ENCODE measurements around the gene PRSS8.
A peak's percentile ranks its signal among the peaks of the same experiment; 100 is the strongest.
"Not testable (repeated sequence)": the region's sequence is repeated elsewhere in the genome, so short reads cannot be mapped to it uniquely, and the experiment has no call there.

Gene PRSS8

DNA sequence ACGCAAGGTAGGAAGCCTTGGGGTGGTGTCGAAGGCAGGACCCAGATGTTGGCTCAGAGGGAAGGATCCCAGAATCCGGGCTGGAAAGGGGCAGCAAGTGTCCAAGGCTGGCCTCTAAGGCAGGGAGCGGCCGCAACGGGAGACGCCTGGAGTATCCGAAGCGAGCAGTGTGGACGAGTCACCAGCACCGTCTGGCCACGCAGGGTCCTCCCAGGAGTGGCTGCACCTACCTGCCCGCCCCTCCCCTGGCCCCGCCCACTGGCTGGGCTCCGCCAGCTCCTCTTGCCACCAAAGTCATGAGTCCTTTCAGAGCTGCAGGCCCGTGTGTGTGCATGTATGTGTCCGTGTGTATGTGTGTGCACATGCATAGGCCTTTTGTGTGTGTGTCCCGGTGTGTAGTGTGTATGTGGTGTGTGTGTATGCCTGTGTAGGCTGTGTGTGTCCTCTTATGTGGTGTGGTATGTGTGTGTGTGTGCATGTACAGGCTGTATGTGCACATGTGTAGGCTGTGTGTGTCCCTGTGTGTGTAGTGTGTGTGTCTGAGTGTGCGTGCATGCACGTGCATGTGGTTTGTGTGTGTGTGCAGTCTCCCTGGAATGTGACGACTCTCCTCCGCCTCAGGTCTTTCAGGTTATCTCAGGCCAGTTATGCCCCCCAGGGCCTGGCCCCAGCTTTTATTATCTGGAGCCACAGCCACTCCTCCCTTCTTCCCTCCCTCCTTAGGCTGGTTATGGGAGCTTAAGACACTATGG lies at the start of gene PRSS8:
Gene PRSS8, minus strand, starts transcription at position 193 of the 752 bp plus-strand sequence. CDS start 229 bp downstream, outside the sequence.
- no peak for DNase-seq

DNA sequence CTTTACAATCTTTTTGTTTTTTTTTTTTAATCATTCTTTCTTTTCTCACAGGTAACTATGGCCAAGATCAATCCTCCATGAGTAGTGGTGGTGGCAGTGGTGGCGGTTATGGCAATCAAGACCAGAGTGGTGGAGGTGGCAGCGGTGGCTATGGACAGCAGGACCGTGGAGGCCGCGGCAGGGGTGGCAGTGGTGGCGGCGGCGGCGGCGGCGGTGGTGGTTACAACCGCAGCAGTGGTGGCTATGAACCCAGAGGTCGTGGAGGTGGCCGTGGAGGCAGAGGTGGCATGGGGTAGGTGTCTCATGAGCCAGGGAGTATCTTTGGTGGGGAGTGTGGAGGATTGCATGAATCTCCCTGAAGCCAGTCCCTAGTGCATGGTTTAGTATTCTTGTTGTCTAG lies 49.4 kb upstream of the PRSS8 start:
- no peak for DNase-seq

DNA sequence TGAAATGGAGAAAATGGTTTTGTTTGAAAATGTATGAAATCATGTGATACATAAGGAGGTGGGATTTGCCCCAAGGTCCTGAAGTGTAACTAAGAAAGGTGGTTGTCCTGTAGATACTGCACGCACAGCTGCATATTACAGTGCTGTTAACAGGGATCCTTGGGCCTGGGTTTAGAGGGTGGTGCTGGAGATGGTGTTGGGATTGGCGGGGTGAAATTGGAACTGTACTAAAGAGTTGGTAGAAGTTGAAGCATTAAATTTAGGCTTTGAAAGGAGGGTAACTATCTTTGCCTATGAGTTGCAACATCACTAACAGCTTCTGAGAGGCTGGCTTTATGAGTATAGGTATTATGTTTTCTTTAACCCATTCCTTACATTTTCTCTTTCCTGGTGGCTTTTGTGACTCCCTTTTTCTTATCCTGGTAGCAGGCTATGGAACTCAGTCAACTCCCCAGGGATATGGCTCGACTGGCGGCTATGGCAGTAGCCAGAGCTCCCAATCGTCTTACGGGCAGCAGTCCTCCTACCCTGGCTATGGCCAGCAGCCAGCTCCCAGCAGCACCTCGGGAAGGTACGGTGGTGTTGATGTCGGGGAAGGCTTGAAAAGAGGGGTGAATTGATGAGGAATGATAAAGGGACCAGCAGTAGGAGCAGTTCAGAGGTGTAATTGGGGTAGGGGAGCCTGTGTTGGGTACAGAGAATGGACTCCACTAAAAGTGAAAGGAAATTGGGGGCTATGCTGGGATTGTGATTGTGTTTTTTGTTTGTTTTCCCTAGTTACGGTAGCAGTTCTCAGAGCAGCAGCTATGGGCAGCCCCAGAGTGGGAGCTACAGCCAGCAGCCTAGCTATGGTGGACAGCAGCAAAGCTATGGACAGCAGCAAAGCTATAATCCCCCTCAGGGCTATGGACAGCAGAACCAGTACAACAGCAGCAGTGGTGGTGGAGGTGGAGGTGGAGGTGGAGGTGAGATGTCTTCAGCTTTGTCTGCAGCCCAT lies 48.2 kb upstream of the PRSS8 start:
- DNase-seq, result no peak

DNA sequence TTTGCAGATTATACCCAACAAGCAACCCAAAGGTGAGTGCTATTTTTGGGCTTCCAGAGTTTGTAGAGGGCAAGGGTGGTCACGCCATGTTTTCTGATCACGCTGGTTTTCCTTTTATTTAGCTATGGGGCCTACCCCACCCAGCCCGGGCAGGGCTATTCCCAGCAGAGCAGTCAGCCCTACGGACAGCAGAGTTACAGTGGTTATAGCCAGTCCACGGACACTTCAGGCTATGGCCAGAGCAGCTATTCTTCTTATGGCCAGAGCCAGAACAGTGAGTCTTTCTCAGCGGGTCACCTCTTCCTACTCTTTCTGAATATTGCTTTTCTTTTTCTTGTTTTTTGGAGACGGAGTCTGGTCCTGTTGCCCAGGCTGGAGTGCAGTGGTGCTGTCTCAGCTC lies 46.9 kb upstream of the PRSS8 start:
- DNase-seq, result no peak

DNA sequence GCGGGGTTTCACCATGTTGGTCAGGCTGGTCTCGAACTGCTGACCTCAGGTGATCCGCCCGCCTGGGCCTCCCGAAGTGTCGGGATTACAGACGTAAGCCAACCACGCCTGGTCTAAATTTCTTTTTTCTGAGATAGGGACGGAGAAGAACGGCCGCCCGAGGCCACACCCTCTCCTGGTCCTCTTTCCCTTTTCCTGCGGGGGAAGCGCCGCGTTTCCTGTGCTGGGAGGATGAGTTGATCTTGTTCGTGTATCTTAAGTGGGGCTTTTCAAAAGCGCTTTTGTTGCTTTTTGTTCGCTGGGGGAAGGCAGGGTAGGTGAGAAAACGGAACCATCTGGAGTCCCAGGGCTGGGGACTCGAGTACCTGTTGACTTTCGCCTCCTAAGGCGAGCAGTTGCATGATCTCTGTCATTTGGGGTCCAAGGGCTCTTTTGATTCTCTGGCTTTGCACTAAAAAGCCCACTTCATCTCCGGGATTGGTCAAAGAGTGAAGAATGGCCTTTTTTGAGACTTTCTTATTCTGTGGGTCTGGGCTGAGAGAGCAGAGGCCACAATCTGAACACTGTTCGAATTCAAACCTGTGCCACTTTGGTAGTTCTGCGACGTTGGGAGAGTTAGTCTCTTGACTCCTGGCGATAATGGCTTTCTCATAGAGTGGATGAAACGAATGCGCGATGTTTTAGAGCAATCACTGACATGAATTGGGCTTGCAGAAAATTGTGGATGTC lies 45.7 kb upstream of the PRSS8 start:
- DNase-seq, result no peak

DNA sequence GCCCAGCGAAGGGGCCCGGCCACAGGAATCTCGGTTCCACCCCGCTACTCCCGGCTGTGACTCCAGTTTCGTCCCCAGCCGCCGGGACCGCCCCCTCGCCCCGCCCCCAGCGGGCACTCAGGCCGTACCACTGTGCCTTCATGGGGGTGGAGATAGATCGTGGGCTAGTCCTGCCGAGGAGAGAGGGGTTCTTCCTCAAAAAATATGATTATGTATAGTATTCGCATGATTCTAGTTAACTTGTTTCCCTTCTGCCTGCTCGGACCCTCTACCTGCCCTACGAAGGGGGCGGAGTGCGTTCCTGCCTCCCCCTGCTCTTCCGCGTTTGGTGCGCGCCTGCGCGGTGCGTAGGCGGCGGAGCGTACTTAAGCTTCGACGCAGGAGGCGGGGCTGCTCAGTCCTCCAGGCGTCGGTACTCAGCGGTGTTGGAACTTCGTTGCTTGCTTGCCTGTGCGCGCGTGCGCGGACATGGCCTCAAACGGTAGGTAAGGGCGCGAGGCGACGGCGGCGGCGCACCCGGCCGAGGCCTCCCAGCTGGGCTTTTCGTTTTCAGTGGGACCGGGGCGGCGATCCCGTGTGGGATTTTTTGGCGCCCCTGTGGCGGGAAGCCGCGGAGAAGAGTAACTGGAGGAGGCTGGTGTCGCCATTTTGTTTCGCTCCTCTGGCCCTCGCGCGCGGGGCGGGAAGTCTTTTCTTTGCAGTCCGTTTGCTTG lies 44.4 kb upstream of the PRSS8 start, which contains the start of gene FUS:
Gene FUS, plus strand, starts transcription at position 393 of the 713 bp plus-strand sequence. Its CDS starts 76 bp downstream, at position 469.
- peak; percentile 71 to 77 for DNase-seq

DNA sequence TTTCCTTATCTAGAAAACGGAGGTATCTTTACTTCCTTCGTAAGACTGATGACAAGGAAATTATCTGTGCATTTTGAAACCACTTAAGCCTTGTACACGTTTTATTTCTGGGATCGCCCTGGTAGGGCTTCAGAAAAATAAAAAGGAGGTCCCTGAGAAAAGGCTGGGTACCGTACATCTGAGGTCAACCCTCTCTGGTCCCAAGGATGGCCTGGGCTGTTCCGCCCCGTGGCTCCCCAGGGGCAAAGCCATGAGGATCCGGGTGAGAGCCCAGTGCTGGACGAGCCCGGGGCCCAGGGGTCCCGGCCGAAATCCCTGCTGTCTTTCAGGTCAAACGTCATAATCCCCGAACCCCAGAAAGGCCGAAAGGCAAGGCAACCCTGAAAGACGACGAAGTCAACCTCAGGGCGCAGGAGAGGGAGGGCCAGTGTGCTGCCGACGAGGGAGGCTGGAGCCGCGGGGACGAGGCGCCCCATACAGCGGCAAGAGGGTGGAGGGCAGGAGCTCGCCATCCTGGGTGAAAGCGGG lies 43.8 kb upstream of the PRSS8 start:
- no peak for DNase-seq

DNA sequence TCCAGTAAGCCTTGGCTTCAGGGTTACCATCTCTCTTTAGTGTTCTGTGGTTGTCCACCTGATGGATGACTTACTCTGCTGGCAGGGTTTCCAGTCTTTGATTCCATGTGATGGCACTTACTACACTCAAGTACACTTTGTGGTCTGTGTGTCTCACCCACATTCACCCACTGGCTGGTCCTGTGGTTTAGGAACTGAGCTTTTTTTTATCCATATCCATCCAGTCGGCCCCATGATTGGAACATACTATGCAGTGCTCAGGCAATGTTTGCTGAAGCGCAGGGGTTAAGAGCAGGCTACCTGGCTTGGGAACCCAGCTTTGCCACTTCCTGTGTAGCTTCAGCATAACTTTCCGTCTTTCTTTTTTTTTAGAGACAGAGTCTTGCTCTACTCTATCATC lies 41.6 kb upstream of the PRSS8 start:
- peak; percentile 6 to 34 for DNase-seq

DNA sequence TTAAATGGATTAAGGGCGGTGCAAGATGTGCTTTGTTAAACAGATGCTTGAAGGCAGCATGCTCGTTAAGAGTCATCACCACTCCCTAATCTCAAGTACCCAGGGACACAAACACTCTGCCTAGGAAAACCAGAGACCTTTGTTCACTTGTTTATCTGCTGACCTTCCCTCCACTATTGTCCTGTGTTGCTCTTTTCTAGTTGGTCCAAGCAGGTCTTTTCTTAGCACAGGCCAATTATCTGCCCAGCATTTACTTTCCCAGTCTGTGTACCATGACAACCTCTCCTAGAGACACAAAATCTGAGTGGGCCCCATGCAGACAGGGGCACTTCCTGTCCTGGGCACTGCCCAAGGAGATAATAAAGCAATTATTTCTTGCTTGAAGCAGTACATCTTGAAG lies 34.5 kb upstream of the PRSS8 start:
- DNase-seq, result not testable (repeated sequence)

DNA sequence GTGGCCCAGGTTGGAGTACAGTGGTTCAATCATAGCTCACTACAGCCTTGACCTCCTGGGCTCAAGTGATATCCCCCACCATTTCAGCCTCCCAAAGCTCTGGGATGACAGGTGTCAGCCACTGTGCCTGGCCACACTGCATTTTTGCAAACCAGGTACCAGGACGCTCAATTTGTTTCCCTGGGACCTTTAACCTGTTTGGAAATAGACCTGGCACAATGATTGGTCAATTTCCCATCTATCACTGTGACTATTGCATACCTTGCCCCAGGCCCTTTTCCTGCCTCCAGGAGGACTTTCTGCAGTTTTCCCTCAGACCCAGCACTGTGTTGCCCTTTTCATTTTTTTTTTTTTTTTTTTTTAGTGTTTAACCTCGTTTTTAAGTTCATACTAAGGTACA lies 33.3 kb upstream of the PRSS8 start:
- DNase-seq, result no peak

DNA sequence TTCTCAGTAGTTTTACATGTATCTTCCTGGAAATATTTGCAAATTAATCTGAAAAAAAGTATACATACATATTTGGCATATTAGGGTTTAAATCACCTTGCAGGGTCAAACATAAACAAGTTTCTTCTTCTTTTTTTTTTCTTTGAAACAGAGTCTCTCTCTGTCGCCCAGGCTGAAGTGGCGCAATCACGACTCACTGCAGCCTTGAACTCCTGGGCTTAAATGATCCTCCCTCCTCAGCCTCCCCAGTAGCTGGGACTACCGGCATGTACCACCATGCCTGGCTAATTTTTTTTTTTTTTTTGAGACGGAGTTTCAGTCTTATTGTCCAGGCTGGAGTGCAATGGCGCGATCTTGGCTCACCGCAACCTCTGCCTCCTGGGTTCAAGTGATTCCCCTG lies 31.8 kb upstream of the PRSS8 start:
- DNase-seq, result no peak

DNA sequence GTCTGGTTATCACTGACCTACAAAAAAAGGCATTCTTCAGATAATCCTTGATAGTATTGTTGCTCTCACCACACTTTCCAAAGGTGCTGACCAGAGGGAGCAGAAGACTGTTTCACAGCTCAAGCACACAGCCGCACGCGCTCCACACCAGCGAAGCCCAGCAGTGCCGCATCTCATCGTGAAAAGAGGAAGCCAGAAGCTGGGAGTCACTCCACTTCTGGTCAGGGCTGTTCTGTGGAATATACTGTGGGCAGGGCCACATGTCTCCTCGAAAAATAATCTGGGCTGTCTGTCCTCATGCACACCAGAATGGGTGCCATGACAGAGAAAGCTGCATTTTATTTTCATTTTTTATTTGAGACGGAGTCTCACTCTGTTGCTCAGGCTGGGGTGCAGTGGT lies 21.6 kb upstream of the PRSS8 start:
- DNase-seq, result no peak

DNA sequence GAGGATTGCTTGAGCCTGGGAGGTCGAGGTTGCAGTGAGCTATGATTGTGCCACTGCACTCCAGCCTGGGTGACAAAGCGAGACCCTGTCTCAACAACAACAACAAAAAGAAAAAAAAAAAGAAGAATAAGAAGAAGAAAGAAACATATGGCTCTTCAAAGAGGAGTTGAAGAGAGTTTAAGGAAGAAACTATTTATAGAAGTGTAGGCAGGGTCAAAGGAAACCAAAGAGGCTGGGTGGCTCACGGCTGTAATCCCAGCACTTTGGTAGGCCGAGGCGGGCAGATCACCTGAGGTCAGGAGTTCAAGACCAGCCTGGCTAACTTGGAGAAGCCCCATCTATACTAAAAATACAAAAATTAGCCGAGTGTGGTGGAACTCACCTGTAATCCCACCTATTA lies 15.4 kb upstream of the PRSS8 start:
- DNase-seq, result not testable (repeated sequence)

DNA sequence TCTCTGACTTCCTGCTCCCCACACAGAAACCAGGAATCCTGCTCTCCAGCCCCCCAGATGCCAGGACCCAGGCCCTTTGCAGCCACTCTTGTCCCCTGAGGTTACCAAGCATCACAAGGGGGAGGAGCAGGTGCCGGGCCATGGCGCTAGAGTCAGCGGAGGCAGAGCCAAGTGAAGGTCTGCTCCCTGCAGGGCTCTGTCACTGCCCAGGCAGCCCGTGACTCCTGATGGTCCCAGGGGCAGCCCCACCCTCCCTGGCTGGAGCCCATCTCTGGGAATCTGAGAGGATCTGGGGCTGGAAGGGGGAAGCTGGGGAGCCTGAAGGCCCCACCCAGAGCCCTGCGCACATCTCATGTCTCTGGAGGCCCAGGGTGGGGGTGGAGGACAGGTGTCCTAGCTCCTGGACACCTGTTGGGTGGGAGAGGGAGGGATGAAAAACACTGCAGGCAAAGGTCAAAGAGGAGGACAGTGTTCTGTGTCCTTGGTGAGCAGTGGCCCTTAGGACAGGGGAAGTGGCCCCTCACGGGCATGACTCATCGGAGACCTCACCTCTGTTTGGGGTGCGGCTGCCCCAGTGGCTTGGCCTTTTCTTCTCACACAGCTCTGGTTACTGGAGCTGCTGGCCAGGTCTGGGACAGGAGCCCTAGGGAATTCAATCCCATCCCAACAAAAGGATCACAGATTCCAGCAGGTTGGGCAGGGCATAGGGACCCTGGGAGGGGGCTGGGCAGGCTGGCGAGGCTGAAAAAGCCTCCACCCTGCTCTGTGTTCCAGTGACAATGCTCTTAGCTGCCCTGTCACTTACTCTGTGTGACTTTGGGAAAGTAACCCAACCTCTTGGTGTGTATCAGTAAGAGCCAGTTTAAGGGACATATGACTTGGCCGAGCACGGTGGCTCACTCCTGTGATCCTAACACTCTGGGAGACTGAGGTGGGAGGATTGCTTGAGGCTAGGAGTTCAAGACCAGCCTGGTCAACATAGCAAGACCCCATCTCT lies 14.7 kb upstream of the PRSS8 start, which contains the start of gene PRSS36:
Gene PRSS36, minus strand, starts transcription at position 173 of the 997 bp plus-strand sequence. Its CDS starts 31 bp downstream, at position 142.
- DNase-seq, result no peak

DNA sequence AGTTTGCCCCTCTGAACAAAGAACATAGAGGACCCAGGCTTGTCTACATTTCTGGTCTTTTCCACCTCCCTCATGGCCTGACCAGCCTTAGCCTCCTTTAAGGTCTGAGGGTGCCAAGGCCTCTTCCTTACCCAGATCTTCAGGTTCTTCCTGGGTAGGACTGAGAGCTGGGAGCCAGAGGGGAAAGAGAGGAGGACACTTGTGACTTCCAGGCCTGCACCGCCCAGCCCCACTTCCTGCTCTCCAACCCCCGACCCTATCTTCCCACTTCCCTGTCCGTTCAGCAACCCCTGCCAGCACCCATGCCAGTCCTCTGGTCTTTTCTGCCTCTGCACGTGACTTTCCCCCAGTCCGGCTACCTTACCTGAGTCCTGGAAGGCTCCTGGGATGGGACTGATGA lies 13.8 kb upstream of the PRSS8 start:
- no peak for DNase-seq

DNA sequence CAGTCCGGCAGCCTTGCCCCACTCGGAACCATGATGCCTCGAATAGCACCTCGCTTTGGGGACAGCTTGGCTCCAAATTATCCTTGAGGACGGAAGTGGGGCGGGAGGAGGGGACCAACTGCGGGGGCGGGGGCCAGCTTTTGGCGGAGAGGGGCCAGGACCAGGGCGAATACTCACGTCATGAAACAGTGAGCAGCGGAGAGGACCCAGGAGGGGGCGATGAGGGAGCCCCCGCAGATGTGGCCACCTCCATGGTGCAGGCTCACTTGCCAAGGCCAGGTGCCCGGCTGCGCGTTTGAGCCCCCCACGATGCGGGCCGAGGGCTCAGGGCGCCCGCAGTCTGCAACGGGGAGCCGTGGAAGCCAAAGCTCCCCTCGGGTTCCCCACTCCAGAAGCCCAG lies 13.4 kb upstream of the PRSS8 start:
- no peak for DNase-seq

DNA sequence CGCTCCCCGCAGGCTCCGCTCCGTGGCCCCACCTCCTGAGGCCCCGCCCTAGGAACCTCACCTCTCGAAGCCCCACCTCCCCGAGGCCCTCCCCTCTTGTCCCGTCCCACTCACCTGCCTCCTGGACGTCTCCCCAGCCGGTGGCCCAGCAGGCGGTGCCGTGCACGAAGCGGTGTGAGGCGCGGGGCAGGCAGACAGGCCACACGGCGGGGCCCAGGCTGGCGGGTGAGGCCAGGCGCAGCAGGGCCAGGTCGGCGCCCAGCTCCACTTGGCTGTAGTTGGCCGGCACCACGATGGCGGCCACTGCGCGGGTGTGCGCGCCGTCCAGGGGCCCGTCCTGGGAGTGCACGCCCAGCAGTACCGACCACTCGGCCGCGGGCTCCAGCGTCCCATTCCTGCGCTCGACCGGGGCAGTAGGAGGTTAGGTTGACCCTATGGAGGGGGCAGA lies 12.8 kb upstream of the PRSS8 start:
- DNase-seq, result no peak

DNA sequence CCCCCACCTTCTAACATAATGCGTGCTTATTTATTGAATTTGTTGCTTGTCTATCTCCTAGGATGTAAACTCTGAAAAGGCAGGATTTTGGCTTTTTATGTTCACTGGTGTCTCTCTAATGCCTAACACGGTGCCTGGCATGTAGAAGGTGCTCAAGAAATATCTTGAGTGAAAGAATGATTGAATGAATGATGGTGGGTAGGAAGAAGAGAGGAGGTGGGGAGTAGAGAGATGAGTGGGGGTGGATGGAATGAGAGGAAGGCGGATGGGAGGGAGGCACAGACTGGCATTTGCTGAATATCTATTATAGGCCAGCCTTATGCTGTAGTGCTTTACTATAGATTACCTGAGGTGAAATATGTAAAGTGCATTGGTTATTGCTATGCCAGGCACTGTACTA lies 12.0 kb upstream of the PRSS8 start:
- DNase-seq, result no peak

DNA sequence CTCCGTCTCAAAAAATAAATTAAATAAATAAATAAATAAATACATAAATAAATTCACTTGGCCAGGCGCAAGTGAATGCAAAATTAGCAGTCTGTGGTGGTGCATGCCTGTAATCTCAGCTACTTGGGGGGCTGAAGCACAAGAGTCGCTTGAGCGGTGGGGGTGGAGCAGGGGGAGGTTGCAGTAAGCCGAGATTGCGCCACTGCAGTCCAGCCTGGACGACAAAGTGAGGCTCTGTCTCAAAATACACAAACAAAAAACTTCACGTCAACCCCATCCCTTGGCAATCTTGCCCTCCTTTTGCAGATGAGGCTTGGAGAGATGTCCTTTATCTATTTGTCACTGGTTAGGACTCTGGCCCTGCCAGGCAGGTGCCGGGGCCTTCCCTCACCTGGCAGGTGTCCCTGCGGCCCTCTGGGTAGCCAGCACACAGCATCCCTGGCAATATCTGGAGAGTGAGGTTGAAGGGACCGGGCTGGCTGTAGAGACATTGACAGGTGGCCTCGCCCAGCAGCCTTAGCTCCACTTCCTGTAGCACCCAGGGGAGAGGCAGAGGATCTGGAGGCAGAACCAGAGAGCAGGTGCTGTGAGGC lies 10.0 kb upstream of the PRSS8 start:
- no peak for DNase-seq

DNA sequence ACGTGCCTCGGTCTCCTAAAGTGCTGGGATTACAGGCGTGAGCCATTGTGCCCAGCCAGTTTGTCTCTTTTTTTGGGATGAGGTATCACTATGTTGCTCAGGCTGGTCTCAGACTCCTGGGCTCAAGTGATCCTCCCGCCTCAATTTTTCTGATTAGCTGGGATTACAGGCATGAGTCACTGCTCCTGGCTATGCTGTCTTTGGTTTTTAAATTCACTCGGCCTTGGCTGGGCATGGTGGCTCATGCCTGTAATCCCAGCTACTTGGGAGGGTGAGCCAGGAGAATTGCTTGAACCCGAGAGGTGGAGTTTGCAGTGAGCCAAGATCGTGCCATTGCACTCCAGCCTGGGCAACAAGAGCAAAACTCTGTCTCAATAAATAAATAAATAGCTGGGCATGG lies 8.9 kb upstream of the PRSS8 start:
- DNase-seq, result not testable (repeated sequence)
